DMS 273 (cell line): ENCODE data around the gene SPOPL.
"Not testable (repeated sequence)": the region's sequence is repeated elsewhere in the genome, so short reads cannot be mapped to it uniquely, and the experiment has no call there.

ENCODE experiments used
- DNase-seq: peaks from one replicate; lab custom pipeline; 2025; ENCODE audit not compliant: unreplicated experiment; lab: John Stamatoyannopoulos, UW

The SPOPL gene

DNA sequence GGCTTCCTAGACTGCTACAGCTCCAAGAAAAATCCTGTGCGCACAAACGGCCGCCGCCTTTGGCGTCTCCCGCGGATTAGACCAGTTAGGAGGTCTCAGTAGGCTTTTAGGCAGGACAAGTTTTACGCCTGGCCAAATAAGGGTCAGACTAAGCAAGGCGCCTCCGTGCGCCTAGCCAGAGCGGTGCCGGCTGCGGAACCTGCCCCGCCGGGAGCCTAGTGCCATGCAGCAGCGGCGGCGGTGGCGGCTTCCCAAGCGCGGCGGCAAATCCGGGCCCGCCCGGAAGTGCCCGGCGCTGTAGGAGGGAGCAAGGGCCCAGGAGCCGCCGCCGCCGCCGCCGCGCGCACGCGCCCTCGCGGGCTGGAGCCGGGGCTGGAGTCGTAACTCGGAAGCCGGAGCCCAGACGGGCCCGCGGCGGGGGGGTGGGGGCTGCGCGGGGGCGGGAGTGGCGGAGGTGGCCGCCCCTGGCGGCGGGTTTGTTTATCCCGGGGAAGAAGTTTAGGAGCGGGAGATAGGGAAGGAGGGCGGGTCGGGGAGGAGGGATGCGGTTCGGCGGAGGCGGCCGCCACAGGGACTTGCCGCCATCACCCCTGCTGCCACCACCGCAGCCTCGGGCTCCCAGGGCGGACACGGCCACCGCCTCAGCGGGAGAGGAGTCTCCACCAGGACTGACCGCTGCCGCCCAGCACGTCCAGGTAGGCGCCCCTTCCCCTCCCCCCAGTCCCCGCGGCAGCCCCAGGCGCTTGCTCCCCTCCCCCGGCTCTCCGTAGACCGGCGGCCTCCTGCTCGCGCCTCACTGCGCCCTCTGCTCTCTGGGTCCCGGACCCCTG is at the start of gene SPOPL:
Gene SPOPL, plus strand, starts transcription at position 346 of the 830 bp plus-strand sequence. CDS start 48,447 bp downstream, outside the sequence.
- peak; percentile 97 for DNase-seq

DNA sequence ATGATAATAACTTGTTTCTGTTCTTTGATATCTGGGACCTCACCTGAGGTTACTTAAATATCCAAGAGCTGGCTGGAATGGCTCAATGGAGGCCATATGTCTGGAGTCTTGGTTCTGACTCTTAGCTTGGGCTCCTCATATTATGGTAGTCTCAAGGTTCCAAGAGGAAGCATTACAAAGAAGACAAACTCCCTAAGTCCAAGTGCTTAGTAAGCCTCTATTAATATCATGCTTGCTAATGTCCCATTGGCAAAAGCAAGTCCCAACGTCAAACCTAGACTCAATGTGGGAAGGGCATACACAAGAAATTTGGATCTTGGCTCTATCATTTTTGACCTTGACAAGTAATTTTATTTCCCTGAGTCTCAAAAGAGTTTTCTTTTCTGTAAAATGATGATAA is 49.2 kb upstream of the SPOPL start:
- no peak for DNase-seq

DNA sequence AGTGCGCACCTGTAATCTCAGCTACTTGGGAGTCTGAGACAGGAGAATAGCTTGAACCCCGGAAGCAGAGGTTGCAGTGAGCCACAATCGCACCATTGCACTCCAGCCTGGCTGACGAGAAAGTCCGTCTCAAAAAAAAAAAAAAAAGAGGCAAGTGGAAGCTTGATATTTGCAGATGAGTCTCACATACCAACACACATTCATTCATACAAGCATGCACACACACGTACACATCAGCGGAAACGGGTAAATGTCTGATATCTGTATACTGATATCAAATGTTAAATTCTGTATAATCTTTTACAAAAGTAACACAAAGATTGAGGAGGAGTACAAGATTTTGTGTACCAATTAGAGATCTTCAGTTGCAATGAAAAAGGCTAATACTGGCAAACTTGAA is 47.8 kb upstream of the SPOPL start:
- DNase-seq: no peak

DNA sequence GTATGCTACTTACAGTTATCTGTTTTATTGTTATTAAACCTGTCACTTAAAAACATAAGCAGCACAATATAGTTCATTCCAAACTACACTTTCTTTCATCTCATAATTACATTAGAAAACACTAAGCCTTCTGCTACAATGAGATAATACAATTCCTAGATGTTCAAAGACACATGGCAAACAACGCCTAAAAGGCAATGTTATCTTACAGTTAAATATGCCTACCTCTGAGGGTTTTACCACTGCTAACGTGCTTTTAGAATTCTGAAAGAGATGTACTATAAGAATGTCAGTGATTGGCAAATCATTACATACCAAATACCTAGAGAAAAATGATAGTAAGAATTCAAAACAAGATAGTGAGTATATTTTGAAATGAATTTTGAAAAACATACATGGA is 46.8 kb upstream of the SPOPL start:
- DNase-seq: no peak

DNA sequence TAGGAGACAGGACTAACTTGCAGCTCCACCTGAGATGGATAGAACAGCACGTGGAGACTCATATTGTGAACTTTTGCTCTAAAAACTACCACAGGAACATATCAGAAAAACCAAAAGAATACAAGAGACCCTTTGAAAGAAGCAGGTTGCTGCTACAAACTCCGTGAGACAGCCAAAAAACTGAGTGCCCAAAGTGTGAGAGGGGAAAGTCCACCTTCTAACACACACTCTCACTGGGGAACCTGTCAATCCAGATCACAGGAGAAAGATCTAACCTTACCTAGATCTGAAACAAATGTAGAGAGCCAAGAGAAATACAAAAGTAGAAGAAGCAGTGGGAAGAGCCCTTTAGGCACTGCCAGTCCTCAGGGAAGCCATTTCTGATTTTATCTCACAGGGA is 46.3 kb upstream of the SPOPL start:
- no peak for DNase-seq

DNA sequence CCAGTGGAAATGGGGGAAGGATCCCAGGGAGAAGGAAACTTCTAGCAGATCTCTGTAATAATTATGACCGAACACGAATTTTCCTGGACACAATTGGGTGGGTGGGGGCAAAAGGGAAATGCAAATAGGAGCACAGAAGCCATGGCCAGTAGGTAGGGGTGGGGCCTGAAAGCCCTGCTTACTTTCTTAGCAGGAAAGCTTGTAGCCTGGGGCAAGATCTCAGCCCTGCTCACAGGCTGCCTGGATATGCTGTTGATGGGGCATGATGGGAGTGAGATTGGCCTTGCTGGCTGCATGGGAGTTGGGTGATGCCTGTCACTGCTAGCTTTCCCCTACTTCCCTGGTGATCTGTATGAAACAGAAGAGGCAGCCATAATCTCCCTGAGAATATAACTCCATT is 45.9 kb upstream of the SPOPL start:
- DNase-seq: no peak

DNA sequence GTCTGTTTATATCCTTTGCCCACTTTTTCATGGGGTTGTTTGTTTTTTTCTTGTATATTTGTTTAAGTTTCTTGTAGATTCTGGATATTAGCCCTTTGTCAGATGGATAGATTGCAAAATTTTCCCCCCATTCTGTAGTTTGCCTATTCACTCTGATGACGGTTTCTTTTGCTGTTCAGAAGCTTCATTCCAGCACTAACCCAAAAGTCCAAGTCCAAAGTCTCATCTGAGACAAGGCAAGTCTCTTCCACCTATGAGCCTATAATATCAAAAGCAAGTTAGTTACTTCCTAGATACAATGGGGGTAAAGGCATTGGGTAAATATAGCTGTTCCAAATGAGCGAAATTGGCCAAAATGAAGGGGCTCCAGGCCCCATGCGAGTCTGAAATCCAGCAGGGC is 38.9 kb upstream of the SPOPL start:
- not testable (repeated sequence) for DNase-seq

DNA sequence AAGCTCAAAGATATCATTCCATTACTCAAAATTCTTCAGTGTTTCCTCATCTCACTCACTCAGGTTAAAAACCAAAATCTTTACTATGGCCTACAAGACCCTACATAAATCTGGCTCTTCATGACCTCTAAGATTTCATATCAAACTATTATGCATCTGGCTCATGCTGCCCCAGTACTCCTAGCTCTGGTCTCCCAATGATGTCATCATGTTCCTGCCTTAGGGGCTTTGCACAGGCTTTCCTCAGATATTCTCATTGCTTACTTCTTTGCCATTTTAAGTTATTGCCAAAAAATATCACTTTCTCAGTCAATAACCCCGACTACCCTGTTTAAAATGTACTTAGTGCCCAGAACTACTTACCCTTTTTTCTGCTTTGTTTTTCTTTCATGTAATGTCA is 33.0 kb upstream of the SPOPL start:
- DNase-seq: no peak

DNA sequence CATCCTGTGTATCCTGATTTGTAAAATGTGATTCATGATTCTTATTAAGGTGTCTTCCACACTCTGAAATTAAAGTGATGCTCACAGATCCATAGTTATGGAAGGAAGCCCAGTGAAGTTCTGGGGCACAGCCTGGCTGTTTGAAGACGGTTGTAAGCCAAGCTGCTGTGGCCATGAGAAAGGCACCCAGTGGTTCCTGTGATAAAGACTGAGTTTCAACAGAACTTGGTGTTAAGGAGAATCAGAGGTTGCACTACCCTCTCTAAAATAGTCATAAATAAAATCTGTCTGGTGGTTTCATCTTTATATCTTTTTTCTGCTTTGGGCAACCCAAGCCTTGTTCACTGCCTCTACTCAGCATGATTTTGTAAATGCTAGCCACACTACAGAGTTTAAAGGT is 32.2 kb upstream of the SPOPL start:
- no peak for DNase-seq

DNA sequence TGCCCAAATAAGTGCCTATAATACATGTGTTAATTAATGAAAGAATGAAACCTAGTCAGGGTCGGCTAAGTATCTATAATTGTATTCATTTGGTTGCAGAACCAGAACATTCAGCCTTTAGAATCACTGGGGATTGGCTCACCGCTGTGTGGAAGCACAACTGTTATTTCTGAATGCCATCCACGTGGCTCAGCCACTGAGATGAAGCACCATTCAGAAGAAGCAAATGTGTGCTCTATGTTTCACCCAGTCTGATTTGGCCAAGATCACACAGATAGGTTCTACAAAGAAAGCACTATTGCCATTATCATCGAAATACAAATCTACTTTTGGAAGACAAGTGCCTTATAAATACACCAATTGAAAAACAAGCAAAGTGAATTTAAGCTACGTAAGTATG is 30.6 kb upstream of the SPOPL start:
- no peak for DNase-seq

DNA sequence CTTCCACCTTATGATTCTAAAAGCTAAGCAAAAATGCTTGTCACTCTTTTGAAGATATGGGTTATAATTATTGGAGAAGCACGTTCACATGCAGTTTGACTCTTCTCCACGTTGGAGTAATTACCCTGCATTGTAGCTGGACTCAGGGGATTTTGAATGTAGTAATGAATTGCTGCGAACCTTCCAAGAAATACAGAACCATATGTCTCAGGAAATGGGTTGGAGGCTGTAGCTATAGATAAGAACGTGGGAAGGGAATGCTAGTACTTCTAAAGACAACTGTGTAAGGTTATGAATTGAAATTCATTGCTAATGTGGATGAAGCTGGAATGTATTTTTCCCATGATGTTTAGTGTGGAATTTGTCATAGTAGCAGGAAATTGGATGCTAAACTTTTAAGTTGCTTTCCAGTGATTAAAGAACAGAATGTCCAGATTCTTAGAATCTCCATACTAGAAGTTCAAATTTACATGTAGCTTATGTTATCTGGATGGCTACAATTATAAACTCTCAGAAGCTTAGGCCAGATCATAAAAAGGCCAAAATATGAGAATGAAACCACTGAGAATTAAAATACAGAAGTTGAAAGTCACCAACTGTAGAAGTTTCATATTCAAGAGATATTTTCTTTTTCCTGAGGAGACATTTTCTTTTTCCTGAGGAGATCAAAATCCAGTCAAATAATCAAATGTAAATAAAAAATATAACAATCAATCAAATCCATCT is 27.3 kb upstream of the SPOPL start:
- DNase-seq: peak; percentile 70

DNA sequence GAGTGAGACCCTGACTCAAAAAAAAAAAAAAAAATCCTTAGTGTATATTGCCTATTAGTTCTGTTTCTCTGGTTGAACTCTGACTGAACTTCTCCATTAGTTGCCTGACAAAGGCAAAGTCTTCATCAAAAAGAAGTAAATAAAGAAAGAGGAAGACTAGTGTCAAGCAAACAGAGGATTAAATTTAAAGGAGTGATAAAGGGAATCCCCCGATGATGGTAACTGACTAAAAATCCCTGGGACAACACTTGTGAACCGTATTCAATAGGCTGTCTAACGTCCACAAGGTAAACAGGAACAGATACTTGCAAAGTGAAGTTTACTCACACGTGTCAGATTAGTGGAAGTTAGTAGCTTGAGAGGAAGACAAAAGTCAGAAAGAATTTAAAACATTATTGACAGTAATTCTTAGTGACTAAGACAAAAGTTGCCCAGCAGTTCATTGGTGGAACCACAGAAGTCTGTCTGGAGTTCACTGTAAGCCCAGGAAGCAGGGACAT is 26.2 kb upstream of the SPOPL start:
- no peak for DNase-seq

DNA sequence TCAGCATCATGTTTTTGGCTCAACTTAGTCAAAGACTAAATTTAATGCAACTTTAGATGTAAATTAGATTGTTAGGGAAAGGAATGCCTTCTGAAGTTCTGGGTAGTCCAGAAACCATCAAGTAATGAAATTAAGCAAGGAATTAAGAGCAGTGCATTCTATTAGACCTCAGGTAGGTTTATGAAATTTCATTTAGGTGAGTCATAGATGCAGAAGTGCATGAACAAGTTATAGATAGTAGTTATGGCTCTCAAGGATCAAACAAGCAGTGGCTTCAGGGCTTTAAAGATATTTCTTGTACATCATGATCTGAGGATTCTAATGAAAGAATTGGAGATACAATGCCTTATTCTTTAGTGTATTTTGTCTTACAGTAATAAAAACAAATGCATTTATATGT is 25.4 kb upstream of the SPOPL start:
- DNase-seq: no peak

DNA sequence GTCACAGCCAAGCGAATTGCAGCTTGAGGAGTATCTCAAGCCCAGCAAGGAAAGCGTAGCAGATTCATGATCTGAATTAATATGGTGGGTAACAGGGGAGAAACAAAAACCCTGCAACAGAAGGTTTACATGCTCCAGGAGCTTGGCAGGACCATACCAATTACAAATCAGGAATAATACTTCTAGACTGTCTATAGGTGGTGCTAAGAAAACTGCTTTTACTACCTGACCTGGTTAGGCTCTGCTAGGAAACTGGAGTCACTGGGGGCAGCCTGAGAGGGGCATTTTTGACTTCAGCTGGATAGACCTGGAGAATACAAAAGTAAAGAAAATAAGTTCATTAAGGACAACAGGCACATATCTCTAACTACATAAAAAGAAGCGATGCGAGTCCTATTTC is 24.6 kb upstream of the SPOPL start:
- peak; percentile 20 for DNase-seq

DNA sequence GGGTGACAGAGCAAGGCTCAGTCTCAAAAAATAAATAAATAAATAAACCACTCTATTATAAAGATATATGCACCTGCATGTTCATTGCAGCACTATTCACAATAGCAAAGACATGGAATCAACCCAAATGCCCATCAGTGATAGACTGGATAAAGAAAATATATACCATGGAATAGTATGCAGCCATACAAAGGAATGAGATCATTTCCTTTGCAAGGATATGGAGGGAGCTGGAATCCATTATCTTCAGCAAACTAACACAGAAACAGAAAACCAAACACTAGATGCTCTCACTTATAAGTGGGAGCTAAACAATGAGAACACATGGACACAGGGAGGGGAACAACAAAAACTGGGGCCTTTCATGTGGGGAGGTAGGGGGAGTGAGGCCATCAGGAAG is 18.8 kb upstream of the SPOPL start:
- DNase-seq: not testable (repeated sequence)

DNA sequence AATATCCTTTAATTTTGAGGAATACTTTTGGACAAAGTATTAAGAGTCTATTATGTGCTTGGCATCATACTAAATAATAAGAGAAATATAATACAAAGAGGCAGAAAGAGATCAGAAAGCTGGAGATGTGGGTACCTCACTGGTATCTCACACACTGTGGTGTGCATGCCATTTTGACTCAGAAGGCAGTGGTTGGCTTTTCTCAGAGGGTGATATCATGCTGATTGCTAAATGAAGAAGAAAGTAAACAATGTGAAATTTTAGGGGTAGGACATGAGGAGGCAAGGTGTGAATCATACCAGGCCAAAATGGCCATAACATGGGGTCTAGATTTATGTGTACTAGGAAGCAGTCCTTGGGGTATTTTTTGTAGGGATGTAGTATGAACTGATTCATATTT is 16.6 kb upstream of the SPOPL start:
- no peak for DNase-seq

DNA sequence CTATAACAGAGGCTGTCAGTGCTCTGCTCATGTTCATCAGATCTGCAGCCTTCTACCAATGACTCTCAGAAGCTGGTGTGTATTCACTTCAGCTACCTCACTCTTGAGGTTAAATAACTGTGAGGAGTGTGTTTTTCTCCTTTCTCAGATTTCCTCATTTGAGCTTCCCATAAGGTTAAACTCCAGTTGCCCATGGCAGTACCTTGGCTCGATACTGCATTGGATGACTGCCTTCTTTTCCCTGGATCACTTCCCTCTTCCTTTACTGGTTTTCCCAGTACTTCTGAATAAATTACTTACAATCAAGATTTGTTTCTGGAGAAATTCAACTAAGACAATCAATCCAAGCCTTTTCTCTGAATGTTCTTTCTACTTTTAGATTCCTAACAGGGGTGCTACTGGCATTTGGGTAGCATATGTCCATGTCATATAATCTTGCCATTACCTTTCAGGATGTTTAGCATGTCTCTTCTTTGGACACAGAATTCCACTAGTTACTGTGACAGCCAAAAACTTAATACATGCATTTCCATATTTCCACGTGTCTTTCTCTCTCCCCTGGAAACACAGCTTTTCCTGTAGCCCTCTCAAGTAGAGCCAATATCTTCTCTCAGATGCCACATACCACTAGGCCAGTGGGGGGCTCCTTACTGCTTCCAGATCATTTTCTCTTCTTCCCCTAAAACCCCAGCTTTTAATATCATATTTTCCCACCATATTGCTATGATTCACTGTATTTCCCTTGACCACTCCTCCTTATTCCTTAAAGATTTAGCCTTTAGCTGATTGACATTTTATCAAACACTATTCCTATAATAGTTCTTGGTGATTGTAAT is 15.0 kb upstream of the SPOPL start:
- no peak for DNase-seq

DNA sequence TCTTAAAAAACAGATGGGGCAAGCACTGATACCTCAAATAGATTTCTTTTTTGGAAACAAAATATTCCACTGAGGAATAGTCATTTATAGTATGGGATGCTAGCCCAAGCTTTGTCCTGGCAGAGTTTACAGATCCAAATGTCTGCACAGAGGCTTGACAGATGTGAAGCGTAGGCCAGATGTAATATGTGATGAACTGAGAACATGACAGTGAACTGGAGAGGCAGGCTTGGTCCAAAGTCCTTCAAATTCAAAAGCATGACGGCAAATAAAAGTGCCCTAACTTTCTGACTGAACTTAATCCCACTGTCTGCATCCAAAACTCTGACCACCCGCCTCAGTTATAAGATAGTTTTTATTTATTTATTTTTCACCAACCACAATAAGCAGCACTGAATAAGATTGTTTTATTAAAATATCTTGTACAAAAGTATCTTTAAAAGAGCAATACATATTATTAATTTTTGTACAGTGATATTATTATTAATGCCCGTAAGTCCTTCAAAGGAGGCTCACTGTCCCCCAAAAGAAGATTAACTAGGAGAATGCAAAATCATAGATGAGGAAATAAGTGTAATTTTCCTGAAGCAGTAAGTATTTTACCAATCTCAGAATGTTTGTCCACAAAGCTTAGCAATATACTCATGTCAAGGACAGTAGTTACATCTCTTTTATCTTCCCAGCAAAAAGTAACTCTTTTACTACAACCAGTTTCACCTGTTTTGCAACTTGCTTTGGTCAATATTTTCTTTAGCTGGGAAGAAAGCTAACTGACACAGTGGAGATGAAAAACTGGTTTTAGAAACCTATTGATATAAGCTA is 10.7 kb upstream of the SPOPL start:
- no peak for DNase-seq

DNA sequence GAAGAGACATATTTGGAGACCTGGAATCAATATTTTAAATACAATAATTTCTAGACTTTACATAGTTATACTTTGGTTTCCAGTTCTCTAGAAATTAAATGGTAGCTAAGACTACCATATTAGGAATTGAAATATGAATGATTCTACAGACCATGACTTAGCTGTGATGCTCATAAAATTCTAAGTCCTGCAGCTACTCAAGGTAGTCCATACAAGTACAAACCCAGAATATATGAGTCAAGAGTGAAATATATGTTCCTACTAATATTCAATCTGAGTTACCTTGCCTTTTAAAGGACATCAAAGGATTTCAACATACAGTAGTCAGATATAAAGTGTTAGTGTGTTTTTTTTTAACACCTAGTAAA is 10.1 kb upstream of the SPOPL start:
- no peak for DNase-seq

DNA sequence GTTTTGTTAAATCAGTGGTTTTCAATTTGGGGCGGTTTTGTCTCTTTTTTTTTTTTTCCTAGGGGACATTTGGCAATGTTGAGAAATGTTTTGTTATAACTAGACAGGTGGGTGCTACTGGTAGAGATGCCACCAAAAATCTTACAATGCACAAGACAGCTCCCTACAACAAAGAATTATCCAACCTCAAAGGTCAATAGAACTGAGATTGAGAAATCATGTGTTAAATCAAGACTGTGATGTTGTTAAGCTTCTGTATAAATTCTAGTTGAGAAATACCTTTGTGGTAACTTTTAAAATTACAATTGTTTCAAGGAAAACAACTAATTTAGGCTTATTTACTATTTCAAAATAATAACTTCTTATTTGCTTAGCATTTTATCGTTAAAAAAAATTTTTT is 9.4 kb upstream of the SPOPL start:
- DNase-seq: no peak

DNA sequence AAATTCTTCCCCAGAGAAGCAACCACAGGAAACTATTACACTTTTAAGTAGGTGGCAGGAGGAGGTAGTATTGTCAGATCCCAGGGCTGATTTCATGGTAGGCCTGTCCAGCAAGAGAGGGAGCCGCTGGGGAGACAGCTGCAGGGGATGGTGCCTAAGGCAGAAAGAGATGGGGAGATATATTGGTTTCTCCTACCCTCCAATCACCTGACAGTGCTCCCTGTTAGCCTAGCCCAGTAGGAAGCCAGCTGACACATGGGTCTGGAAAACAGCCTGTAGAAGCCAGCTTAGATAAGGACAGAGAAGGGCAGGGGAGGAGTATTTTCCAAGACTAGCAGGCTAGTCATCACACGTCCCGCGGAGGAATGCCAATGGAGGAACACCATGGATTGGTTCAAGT is 8.2 kb upstream of the SPOPL start:
- no peak for DNase-seq
